HK-2 (cell line): ENCODE results near the gene CRYGN.

Experiments
- DNase-seq: peaks from one replicate; pipeline ENCODE4 v3.0.0-alpha.2; 2018; ENCODE audit not compliant: unreplicated experiment

The CRYGN gene

GRCh38 chr7:151379534-151380198 lies 60.3 kb downstream of the CRYGN start:
- DNase-seq = no peak

GRCh38 chr7:151379193-151379520 lies 60.8 kb downstream of the CRYGN start:
- no peak for DNase-seq
